ENCODE data around the gene SUSD3.

SUSD3 gene

DNA sequence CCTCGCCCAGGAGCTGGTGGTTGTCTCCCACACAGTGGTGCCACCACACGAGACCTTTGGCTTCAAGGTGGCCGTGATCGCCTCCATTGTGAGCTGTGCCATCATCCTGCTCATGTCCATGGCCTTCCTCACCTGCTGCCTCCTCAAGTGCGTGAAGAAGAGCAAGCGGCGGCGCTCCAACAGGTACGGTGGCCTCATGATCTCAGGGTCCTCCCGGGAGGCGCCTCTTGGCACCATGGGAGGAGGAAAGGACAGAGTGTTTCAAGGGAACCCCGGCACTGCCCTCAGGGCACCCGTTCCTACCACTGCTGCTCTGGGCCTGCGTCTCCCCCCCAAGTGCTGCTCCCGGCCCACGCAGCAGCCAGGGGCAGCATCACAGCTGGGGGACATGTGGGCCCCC is 19.3 kb downstream of the SUSD3 start:
- no peak for DNase-seq

GRCh38 chr9:93079371-93079770 is 20.9 kb downstream of the SUSD3 start:
- DNase-seq, result no peak

- no peak for DNase-seq
These were observed 21.9 kb downstream of the SUSD3 start for GRCh38 chr9:93080406-93080805.

GRCh38 chr9:93081081-93081529 is 22.6 kb downstream of the SUSD3 start:
- no peak for DNase-seq

- no peak for DNase-seq
These were observed 23.4 kb downstream of the SUSD3 start for GRCh38 chr9:93081931-93082330.

DNA sequence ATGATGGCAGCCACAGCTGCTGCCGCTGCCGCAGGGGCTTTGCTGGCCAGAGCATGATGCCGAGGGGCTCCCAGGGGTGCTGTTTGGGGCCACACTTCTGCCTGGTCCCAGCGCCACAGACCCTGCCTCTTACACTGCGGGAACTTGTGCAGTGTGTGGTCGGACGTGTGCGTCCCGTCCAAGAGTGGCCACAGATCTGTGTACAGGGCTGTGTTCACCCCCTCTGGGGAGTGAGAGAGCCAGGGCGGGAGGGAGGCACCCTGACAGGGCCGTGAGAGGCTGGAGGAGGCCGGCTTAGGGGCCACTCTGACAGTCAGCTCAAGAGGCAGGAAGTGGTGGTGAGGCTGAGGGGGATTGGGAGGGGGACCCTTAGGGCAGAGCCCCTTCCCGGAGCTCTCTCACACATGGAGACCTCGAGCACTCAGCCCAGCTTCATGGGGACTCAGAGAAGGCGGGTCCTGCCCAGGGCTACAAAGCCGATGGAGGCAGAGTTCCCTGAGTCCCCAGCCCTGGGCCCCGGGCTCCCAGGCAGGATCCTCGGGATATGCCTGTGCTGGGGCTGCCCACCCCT is 24.4 kb downstream of the SUSD3 start:
- DNase-seq, result no peak

DNA sequence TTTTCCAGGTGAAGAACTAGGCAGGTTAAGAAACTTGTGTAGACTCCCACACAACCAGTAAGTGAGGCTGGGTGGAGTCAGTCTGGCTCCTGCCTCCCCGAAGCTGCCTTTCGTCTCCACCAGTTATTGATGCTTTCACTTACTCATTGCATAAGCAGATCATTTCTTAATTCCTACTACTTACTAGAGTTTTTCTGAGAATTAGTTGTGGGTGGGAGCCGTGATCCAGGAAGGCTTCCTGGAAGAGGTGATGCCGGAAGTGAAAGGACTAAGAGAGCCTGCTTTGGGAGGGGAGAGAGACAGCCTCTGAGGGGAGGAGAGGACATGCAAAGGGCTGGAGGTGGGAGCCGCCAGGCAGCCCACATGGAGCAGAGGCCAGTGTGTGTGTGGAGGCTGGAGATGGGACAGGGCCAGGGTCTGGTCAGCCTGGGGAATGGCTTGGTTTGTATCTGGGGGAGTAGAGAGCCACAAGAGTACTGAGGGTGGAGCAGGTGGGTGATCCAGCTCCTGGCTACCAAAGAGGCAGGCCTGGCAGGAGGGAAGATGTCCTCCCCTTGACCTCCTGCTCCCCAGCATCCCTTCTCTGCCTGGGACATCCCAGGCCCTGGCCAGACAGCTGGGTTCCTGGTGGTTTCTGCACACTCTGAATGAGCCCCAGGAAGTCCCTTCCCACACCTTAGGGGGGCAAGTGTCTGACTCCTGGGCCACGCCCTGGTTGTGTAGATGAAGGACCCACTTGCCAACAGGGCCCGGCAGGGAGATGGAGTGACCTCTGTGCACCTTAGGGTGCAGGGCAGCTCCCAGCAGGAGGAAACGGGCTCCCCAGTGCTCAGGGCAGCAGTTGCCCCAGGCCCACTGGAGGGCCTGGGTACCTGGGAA is 25.3 kb downstream of the SUSD3 start:
- no peak for DNase-seq

DNA sequence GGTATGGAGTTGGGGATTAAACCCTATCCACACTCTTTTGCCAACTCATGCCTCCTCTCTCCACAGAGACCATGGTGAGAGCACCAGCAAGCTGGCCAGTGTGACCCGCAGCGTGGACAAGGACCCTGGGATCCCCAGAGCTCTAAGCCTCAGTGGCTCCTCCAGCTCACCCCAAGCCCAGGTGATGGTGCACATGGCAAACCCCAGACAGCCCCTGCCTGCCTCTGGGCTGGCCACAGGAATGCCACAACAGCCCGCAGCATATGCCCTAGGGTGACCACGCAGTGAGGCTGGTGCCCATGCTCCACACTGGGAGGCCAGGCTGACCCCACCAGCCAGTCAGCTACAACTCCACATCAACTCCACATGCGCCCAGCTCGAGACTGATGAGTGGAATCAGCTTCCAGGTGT is 26.0 kb downstream of the SUSD3 start:
- DNase-seq, result no peak

DNA sequence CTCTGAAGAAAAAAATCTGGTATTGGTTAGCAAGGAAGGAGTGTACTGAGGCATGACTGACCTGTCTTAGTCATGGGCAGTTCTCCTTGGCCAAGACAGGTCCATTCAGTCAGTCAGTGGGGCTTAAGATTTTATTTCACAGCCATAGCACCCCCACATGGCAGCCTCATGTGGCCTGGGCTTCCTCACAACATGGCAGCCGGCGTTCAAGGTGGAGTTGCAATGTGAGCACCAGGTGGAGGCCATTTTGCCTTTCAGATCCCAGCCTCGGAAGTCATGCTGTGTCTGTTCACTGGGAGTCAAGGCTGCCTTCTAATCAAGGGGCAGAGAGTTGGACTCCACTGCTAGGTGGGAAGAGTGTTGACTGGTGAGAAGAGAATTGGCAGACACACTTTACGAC is 27.2 kb downstream of the SUSD3 start:
- no peak for DNase-seq

GRCh38 chr9:93086447-93087224 is 28.1 kb downstream of the SUSD3 start:
- no peak for DNase-seq

DNA sequence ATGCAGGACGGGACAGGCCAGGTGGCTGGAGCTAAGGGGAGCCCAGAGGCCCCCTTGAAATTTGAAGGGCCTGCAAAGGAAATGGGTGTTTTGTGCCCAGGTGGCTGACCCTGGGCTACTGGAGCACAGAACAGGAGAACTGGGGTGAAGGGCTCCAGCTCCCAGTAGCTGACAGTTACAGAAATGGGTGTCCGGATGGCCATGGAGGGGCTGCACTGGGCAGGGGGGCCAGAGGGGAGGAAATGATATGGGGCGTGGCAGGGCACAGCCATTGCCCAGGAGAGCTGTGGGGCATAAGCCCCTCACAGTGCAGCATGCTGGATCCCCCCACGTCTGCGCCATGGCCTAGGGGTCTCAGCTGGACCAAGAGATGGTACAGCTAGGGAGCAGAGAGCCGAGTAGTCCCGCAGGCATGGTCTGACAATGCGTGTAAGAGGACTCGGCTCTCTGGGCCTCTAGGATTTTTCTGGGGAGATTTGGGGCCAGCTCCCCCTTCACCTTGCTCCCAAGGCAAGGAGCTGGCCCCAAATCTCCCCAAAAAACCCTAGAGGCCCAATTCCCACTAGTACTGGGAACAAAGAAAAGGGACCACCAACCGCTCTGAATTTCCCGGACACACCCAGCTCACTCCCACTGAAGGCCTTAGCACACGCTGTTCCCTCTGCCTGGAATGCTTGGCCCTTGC is 29.6 kb downstream of the SUSD3 start:
- DNase-seq, result no peak

- DNase-seq, result no peak
These were observed 30.1 kb downstream of the SUSD3 start for GRCh38 chr9:93088656-93089015.

GRCh38 chr9:93089024-93089423 is 30.5 kb downstream of the SUSD3 start:
- no peak for DNase-seq

GRCh38 chr9:93089481-93089991 is 31.0 kb downstream of the SUSD3 start:
- no peak for DNase-seq

DNA sequence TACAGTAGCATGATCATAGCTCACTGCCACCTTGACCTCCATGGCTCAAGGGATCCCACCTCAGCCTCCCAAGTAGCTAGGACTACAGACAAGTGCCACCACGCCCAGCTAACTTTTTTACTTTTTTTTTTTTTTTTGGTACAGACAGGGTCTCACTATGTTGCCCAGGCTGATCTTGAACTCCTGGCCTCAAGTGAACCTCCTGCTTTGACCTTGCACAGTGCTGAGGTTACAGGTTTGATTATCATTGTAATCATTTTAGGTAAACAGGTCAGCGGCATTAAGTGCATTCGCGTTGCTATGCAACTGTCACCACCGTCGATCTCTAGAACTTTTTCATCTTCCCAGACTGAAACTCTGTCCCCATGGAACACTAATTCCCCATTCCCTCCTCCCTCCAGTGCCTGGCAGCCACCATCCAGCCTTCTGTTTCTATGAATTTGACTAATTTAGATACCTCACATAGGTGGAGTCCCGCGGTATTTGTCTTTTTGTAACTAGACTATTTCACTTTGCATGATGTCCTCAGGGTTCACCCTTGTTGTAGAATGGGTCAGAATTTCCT is 31.7 kb downstream of the SUSD3 start:
- DNase-seq, result no peak

DNA sequence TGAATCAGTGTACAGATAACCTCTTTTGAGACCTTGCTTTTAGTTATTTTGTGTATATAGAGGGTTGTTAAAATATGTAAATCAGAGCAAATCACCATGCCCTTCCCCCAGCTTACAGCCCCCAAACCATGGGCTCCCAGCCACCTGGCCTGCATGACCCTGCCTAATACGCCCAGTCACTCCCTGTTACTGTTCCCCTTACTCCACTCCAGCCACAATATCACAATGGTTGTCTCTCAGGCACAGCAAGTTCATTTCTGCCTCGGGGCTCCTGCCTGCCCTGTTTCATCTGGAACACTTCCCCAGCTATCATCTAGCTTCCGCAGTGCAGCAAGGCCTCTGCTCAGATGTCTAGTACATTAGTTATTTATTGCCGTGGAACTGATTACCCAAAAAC is 32.6 kb downstream of the SUSD3 start:
- DNase-seq, result no peak

- DNase-seq, result no peak
These were observed 33.1 kb downstream of the SUSD3 start for GRCh38 chr9:93091453-93092081.

GRCh38 chr9:93092251-93092991 is 33.9 kb downstream of the SUSD3 start:
- DNase-seq, result no peak

DNA sequence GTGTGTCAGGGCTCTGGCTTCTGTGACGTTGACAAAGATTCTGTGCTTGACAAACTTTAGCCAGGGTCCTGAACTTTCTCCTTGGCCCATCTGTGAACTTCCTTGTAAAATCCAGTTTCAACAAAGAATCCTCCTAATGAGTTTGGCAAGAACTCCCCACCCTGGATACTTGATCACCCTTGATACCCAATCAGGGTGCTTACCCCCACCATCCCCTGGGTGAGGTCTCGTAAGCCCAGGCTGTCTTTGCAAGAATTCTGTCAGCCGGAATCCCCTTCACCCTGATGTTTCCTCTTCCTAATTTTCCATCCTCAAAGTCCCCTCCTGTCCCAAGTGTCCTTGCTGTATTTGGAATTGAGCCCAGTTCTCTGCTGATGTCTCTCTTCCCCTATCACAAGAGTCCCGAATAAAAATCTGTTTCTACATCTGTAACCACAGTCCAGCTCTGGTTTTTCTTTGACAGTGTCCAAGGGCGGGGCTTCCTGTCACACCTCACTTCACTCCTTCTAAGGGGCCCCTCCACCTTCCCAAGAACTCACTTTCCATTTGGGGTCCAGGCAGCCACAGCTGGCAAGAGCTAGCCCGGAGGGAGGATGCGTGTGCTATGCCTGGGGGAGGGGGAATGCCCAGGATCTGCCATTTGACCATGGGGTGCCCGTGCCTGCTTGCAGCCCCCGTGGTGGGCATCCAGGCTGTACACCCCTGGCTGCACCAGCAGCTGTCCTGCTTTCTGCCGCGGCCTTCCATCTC is 34.8 kb downstream of the SUSD3 start:
- no peak for DNase-seq

- DNase-seq, result no peak
These were observed 35.6 kb downstream of the SUSD3 start for GRCh38 chr9:93093877-93094657.

Measured in NCI-H1105 treated with DMSO at 0.1 percent for 48 hours (cell line).